ENCODE results near the gene MED17.
"Not testable (repeated sequence)": the region's sequence is repeated elsewhere in the genome, so short reads cannot be mapped to it uniquely, and the experiment has no call there.

Gene MED17

DNA sequence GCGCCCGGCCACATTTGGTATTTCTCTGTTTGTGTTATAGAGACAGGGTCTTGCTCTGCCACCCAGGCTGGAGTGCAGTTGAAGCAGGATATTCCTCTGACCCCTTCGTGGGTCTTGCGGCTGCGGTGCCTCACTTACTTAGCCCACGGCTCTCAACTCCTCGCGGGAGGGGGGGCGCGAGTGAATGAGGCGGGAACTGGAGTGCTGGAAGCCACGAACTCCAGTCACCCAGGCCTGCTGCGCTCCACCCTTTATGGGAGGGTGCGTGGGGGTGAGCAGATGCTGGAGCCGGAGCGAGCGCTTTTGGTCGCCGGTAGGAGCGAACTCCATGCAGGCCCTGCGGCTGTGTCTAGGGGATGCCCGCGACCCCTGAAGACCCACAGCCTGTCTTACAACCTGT lies 40.8 kb upstream of the MED17 start:
- DNase-seq (ENCODE audit: insufficient read length) (no peak), FAIRE-seq (no peak)
- TF ChIP-seq POLR2A (IDR thresholded peaks at IDR 0.05; ENCODE audit: low read depth, low read length) (no peak), POLR2AphosphoS5 (IDR thresholded peaks at IDR 0.05; ENCODE audit: low read depth, low read length) (no peak), TAF1 (IDR thresholded peaks at IDR 0.05; ENCODE audit: borderline replicate concordance, low read depth, low read length) (no peak)

DNA sequence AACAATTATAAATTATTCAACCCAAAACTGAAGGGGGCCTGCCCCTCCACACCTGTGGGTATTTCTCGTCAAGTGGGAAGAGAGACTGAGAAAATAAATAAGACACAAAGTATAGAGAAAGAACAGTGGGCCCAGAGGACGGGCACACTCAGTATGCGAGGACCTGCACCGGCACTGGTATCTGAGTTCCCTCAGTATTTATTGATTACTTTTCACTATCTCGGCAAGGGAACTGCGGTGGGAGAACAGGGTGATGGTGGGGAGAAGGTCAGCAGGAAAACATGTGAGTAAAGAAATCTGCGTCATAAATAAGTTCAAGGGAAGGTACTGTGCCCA lies 39.4 kb upstream of the MED17 start:
- TF ChIP-seq POLR2AphosphoS5 (IDR thresholded peaks at IDR 0.05; ENCODE audit: low read depth, low read length) (no peak), POLR2A (IDR thresholded peaks at IDR 0.05; ENCODE audit: low read depth, low read length) (no peak), TAF1 (IDR thresholded peaks at IDR 0.05; ENCODE audit: borderline replicate concordance, low read depth, low read length) (no peak)
- DNase-seq (ENCODE audit: insufficient read length) (no peak), FAIRE-seq (no peak)

DNA sequence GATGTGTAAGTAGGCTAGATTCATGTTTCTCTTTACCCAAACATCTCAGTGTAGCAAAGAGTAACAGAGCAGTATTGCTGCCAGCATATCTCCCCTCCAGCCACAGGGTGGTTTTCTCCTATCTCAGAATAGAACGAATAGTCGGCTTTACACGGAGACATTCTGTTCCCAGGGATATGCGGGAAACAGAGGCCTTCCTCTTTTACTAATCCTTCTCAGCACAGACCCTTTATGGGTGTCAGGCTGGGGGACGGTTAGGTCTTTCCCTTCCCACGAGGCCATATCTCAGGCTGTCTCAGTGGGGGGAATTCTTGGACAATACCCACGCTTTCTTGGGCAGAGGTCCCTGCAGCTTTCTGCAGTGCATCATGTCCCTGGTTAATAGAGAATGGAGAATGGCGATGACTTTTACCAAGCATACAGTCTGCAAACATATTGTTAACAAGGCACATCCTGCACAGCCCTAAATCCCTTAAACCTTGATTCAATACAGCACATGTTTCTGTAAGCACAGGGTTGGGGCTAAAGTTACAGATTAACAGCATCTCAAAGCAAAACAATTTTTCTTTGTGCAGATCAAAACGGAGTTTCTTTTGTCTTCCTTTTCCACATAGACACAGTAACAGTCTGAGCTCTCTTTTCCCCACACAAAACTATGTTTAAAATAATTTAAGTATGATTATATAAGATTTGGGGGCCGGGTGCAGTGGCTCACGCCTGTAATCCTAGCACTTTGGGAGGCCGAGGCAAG lies 38.9 kb upstream of the MED17 start:
- FAIRE-seq; DNase-seq (ENCODE audit: insufficient read length): not testable (repeated sequence)

DNA sequence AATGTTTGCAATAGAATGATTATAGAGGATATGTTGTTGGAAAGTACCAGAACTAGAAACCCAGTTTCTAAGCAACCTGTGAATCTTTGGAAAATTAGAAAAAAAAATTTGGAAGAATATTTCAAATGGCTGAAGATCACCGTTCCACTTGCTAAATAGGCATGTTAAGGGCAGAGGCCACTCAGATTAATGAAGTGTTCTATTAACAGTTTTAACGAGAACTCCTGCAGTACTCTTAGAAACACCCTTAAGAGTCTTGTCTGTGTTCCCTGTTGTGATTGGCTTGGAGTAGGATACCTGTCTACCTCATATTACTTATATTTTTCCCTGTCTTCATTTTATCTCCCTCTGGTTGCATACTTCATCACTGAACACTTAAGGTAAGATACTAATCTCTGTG lies 38.0 kb upstream of the MED17 start:
- DNase-seq (ENCODE audit: insufficient read length), result no peak
- no peak for FAIRE-seq
- TF ChIP-seq POLR2AphosphoS5 (IDR thresholded peaks at IDR 0.05; ENCODE audit: low read depth, low read length), result no peak
- no peak for TF ChIP-seq TAF1 (IDR thresholded peaks at IDR 0.05; ENCODE audit: borderline replicate concordance, low read depth, low read length)
- no peak for TF ChIP-seq POLR2A (IDR thresholded peaks at IDR 0.05; ENCODE audit: low read depth, low read length)

DNA sequence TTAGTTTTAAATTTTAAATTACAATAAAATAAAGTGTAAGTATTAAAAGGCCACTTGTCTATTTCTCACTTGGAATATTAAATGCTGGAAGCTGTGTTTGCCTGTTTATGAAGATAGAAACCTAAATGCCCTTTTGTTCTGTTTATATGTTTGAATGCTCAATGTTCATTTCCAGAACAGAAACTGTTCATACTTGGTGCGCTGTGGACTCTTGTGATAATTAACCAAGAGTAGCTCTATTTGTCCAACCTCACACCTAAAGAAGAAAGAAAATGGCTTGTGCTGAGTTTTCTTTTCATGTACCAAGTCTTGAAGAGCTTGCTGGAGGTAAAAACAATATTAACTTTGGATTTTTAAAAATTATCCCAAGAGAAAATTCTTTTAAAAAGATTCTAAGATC lies 37.0 kb upstream of the MED17 start:
- TF ChIP-seq TAF1 (IDR thresholded peaks at IDR 0.05; ENCODE audit: borderline replicate concordance, low read depth, low read length), result no peak
- FAIRE-seq, result no peak
- no peak for DNase-seq (ENCODE audit: insufficient read length)

DNA sequence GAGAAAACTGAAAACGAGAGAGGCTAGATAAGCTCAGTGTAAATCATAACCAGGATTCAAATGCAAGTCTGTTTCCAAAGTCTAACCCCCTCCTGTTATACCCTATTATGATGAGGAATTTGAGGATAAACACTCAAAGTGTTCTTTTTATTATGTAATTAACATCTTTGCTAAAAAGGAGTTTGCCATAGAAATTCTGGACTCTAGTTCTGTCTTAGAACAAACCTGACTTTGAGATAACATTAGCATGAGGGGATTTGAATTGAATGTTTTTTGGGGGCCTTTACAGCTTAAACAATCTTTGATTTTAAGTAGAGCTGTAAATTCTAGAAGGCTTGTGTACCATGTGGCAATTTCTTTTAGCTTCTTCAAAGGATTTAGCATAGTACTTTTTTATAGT lies 33.1 kb upstream of the MED17 start:
- DNase-seq (ENCODE audit: insufficient read length) (no peak), FAIRE-seq (no peak)
- TF ChIP-seq POLR2A (IDR thresholded peaks at IDR 0.05; ENCODE audit: low read depth, low read length), result no peak
- TF ChIP-seq POLR2AphosphoS5 (IDR thresholded peaks at IDR 0.05; ENCODE audit: low read depth, low read length), result no peak
- TF ChIP-seq TAF1 (IDR thresholded peaks at IDR 0.05; ENCODE audit: borderline replicate concordance, low read depth, low read length), result no peak

DNA sequence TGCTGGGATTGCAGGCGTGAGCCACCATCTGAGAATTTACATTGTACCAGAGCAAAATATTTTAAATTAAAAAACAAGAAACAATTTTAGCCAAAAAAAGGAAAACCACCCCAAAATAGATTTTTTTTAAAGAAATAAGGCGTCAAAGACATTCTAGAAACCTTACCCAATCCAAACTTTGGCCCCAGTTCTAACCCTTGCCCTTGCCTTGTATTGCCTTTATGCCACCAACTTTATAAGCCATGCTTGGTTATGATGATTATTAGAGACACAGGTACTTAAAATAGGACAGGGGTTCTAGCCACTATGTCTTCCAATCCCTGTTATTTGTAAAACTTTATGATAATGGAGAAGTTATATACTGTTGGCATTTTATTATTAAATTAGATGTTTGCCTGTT lies 30.8 kb upstream of the MED17 start:
- DNase-seq (ENCODE audit: insufficient read length) (no peak), FAIRE-seq (no peak)
- TF ChIP-seq POLR2A (IDR thresholded peaks at IDR 0.05; ENCODE audit: low read depth, low read length) (no peak), POLR2AphosphoS5 (IDR thresholded peaks at IDR 0.05; ENCODE audit: low read depth, low read length) (no peak), TAF1 (IDR thresholded peaks at IDR 0.05; ENCODE audit: borderline replicate concordance, low read depth, low read length) (no peak)

DNA sequence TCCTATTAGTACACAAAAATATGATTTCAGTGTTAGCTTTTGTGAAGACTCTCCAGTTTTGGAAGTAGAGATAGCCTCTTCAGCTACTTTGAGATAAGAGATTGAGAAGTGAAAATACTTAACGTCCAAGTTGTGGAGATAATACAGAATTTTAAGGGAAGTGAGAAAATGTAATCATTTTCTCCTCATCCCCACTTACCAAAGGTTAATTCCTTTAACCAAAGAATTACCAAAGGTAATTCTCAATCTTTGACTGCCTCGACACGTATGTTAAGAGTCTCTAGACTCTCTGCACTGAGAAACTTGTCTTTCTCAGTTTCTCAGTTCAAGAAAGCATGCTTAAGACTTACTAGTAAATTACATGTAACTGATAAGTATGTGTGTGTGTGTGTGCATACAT lies 27.3 kb upstream of the MED17 start:
- FAIRE-seq (no peak), DNase-seq (ENCODE audit: insufficient read length) (no peak)
- TF ChIP-seq POLR2AphosphoS5 (IDR thresholded peaks at IDR 0.05; ENCODE audit: low read depth, low read length) (no peak), TAF1 (IDR thresholded peaks at IDR 0.05; ENCODE audit: borderline replicate concordance, low read depth, low read length) (no peak), POLR2A (IDR thresholded peaks at IDR 0.05; ENCODE audit: low read depth, low read length) (no peak)

DNA sequence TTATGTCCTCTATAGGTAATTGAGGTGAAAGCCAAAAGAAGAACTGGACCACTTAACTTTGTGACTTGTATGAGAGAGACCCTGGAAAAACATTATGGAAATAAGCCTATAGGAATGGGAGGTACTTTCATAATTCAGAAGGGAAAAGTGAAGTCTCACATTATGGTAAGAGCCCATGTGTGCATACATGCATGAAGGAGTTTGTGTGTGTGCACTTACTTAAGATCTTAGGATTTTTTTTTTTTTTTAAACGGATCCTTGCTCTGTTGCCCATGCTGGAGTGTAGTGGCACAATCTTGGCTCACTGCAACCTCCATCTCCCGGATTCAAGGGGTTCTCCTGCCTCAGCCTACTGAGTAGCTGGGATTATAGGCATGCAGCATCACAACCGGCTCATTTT lies 26.8 kb upstream of the MED17 start:
- TF ChIP-seq TAF1 (IDR thresholded peaks at IDR 0.05; ENCODE audit: borderline replicate concordance, low read depth, low read length), result no peak
- TF ChIP-seq POLR2AphosphoS5 (IDR thresholded peaks at IDR 0.05; ENCODE audit: low read depth, low read length), result no peak
- no peak for TF ChIP-seq POLR2A (IDR thresholded peaks at IDR 0.05; ENCODE audit: low read depth, low read length)
- FAIRE-seq, result no peak

DNA sequence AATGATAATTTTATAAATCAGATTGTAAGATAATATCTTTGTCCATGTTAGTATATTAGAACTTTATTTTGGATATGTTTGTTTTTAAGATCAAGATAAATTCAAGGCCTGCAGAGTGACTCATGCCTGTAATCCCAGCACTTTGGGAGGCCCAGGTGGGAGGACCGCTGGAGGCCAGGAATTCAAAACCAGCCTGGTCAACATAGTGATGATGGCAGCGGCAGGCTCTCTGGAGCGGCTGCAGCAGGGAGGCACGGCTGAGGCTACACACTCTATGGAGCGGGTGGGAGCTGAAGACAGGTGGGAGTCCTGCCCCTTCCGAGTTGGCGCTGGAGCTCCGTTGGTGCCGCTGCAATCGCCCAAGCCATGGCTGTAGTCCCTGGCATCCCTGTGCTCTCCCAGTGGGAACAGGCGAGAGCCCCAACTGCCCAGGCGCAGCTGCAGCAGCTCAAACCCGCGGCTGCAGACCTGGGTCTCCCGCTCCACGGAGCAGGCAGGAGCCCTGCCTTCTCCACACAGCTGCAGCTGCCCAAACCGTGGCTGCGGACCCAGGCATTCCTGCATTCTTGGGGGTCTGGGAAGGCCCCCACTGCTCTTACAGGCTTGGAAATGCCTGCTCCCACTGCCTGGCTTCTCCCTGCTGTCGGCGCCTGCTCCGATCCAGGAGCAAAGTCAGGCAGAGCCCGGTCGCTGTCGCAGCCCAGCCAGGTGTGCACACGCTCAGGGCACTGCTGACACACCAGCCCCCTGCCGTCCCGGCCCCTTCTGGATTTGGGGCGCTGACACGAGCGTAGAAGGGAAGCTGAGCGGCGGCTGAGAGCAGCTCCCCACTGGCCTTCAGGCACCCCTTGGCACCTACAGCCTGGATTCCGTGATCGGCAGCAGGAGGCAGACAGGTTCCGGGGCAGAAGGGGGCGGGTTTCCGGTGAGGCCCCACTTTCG lies 25.9 kb upstream of the MED17 start:
- no peak for FAIRE-seq
- TF ChIP-seq POLR2AphosphoS5 (IDR thresholded peaks at IDR 0.05; ENCODE audit: low read depth, low read length), result no peak
- no peak for TF ChIP-seq POLR2A (IDR thresholded peaks at IDR 0.05; ENCODE audit: low read depth, low read length)
- TF ChIP-seq TAF1 (IDR thresholded peaks at IDR 0.05; ENCODE audit: borderline replicate concordance, low read depth, low read length), result no peak

More for the DNA sequence above, 26.8 kb upstream of the MED17 start:
- no peak for DNase-seq (ENCODE audit: insufficient read length)

DNA sequence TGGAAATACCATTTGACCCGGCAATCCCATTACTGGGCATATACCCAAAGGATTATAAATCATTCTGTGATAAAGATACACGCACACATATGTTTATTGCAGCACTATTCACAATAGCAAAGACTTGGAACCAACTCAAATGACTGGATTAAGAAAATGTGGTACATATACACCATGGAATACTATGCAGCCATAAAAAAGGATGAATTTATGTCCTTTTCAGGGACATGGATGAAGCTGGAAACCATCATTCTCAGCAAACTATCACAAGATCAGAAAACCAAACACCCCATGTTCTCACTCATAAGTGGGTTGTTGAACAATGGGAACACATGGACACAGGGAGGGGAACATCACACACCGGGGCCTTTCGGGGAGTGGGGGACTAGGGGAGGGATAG lies 25.0 kb upstream of the MED17 start:
- not testable (repeated sequence) for DNase-seq (ENCODE audit: insufficient read length); FAIRE-seq

More for the DNA sequence above, 25.9 kb upstream of the MED17 start:
- DNase-seq (ENCODE audit: insufficient read length), result no peak

DNA sequence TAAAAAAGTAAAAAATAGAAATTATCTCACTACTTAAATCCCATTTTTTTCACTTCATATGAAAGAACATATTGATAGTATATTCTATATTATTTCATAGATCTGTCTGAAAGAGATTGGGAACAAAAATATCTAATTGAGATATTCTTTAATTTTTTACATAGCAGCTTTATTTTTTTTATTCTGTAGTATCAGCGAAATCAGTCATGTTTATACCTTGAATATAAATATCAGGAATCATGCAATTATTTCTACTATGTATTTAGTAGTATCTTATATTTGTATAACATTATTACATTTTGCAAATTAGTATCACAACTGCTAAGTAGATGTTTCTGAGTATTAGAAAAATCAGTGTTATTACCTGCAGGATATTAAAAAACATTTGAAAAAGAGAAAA lies 22.2 kb upstream of the MED17 start:
- TF ChIP-seq TAF1 (IDR thresholded peaks at IDR 0.05; ENCODE audit: borderline replicate concordance, low read depth, low read length), result no peak
- TF ChIP-seq POLR2AphosphoS5 (IDR thresholded peaks at IDR 0.05; ENCODE audit: low read depth, low read length), result no peak
- TF ChIP-seq POLR2A (IDR thresholded peaks at IDR 0.05; ENCODE audit: low read depth, low read length), result no peak
- no peak for DNase-seq (ENCODE audit: insufficient read length)
- no peak for FAIRE-seq
